ENCODE results near the gene HOXC10.

DNA sequence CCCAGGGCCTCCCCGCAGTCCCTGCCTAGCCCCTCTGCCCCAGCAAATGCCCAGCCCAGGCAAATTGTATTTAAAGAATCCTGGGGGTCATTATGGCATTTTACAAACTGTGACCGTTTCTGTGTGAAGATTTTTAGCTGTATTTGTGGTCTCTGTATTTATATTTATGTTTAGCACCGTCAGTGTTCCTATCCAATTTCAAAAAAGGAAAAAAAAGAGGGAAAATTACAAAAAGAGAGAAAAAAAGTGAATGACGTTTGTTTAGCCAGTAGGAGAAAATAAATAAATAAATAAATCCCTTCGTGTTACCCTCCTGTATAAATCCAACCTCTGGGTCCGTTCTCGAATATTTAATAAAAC is 45.5 kb downstream of the HOXC10 start:
- TF ChIP-seq POLR2A (IDR thresholded peaks at IDR 0.05) (no peak), EP300 (IDR thresholded peaks at IDR 0.05) (no peak)
- TF ChIP-seq, protein P1, sequence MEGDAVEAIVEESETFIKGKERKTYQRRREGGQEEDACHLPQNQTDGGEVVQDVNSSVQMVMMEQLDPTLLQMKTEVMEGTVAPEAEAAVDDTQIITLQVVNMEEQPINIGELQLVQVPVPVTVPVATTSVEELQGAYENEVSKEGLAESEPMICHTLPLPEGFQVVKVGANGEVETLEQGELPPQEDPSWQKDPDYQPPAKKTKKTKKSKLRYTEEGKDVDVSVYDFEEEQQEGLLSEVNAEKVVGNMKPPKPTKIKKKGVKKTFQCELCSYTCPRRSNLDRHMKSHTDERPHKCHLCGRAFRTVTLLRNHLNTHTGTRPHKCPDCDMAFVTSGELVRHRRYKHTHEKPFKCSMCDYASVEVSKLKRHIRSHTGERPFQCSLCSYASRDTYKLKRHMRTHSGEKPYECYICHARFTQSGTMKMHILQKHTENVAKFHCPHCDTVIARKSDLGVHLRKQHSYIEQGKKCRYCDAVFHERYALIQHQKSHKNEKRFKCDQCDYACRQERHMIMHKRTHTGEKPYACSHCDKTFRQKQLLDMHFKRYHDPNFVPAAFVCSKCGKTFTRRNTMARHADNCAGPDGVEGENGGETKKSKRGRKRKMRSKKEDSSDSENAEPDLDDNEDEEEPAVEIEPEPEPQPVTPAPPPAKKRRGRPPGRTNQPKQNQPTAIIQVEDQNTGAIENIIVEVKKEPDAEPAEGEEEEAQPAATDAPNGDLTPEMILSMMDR (IDR thresholded peaks at IDR 0.05) = no peak

Data from ovary (tissue), 3 donors.